HepG2 (cell line): ENCODE data around the gene WIPF3. TPM values are rescaled to one million over a fixed set of nuclear protein-coding genes. Genes with fewer than 3 reads are reported as not detected.

Source experiments
- AHDC1 ChIP-seq: sonication (generic); formaldehyde crosslinking; IDR thresholded peaks from 2 replicates; pipeline ENCODE4 v1.5.1; 2020; ENCODE audit warnings: mild to moderate bottlenecking, missing genetic modification reagents, borderline replicate concordance
- DMAP1 ChIP-seq: IDR thresholded peaks from 2 replicates; pipeline ENCODE4 v1.6.1; 2016
- NFAT5 ChIP-seq: sonication (generic); formaldehyde crosslinking; IDR thresholded peaks from 2 replicates; pipeline ENCODE4 v1.4.0; 2020; ENCODE audit warnings: missing genetic modification reagents
- NFRKB ChIP-seq: fragments of 450-650 bp; IDR thresholded peaks from 2 replicates; pipeline ENCODE4 v1.6.1; 2017
- REPIN1 ChIP-seq: sonication (generic); formaldehyde crosslinking; IDR thresholded peaks from 2 replicates; pipeline ENCODE4 v1.8.0; 2022; ENCODE audit warnings: missing genetic modification reagents, low read depth, mild to moderate bottlenecking, borderline replicate concordance
- ZNF280B ChIP-seq: sonication (generic); formaldehyde crosslinking; IDR thresholded peaks from 2 replicates; pipeline ENCODE4 v1.5.0; 2020; ENCODE audit warnings: missing genetic modification reagents, mild to moderate bottlenecking, borderline replicate concordance
- ZNF446 ChIP-seq: sonication (generic); formaldehyde crosslinking; IDR thresholded peaks from 2 replicates; pipeline ENCODE4 v1.5.0; 2020; ENCODE audit warnings: mild to moderate bottlenecking, missing genetic modification reagents
- ZNF687 ChIP-seq: sonication (generic); formaldehyde crosslinking; IDR thresholded peaks from 2 replicates; pipeline ENCODE4 v1.5.1; 2020; ENCODE audit warnings: mild to moderate bottlenecking, missing genetic modification reagents, moderate library complexity
- ZNF740 ChIP-seq: sonication (generic); formaldehyde crosslinking; IDR thresholded peaks from 2 replicates; pipeline ENCODE4 v1.4.0; 2020; ENCODE audit warnings: missing genetic modification reagents
- ZNF768 ChIP-seq: sonication (generic); formaldehyde crosslinking; IDR thresholded peaks from 2 replicates; pipeline ENCODE4 v1.4.0; 2020; ENCODE audit warnings: missing genetic modification reagents
- ZSCAN25 ChIP-seq: sonication (generic); formaldehyde crosslinking; IDR thresholded peaks from 2 replicates; pipeline ENCODE4 v1.8.0; 2022; ENCODE audit warnings: mild to moderate bottlenecking, missing genetic modification reagents
- polyA plus RNA-seq, 8 experiments: library from polyadenylated mRNA; depleted of rRNA in 3 of 8; stranded (reverse) in 7 of 8; unstranded in 1 of 8; fragments of >200 nt; fragmentation: Illumina TruSeq in 4 of 8; extraction: Trizol in 4 of 8; gene quantifications; 2 replicates each; pipeline versions ENCODE4 v1.2.1 to v1.2.3, GENCODE V29; 2011 to 2016; ENCODE audit warnings: low read depth in 4 of 8, missing spikeins in 1 of 8, mixed read lengths in 1 of 8; ENCODE audit not compliant: insufficient read depth in 1 of 8
- total RNA-seq, 5 experiments: library from RNA; depleted of rRNA; stranded (reverse); fragments of >200 nt; fragmentation: Illumina TruSeq; extraction: Trizol; gene quantifications; 2 replicates each; pipeline ENCODE4 v1.2.3, GENCODE V29; 2016; ENCODE audit warnings: low read depth in 1 of 5

WIPF3 gene
- total and polyA plus RNA-seq, 2 of the 13 experiments (the other 11 are each of a cell fraction or from before 2014, with no cell fraction given): 0.03 TPM; not detected in 1

GRCh38 chr7:29806995-29807841 lies 910 bp downstream of the WIPF3 start (continued):
- TF ChIP-seq ZNF687 (CRISPR knock-in tag) (peak; percentile 47), REPIN1 (no peak), ZNF446 (no peak), ZNF280B (CRISPR knock-in tag) (no peak), ZNF768 (peak; percentile 96), ZSCAN25 (CRISPR knock-in tag) (no peak), ZNF740 (no peak), NFRKB (no peak), DMAP1 (CRISPR knock-in tag) (no peak), AHDC1 (CRISPR knock-in tag) (no peak), NFAT5 (CRISPR knock-in tag) (no peak)
